Right ventricle myocardium superior (tissue), 1 donor: ENCODE data around the gene TMA7. TPM values are rescaled to one million over a fixed set of nuclear protein-coding genes. Genes with fewer than 3 reads are reported as not detected.
"Not testable (repeated sequence)": the region's sequence is repeated elsewhere in the genome, so short reads cannot be mapped to it uniquely, and the experiment has no call there.

ENCODE experiments used
- ATAC-seq: fragments of 200-7000 bp; cut with Tn5 transposase; one replicate; pipeline ENCODE4 v1.9.1; 2020; ENCODE audit warnings: mild to moderate bottlenecking; ENCODE audit not compliant: poor library complexity
- DNase-seq: peaks from one replicate; pipeline ENCODE4 v3.0.0-alpha.2; 2020
- intact Hi-C: fragments of 100-400 bp; cut with DNase I; formaldehyde crosslinking; loops from one replicate; pipeline ENCODE4 v1.11.2; 2022
- total RNA-seq: library from RNA; stranded (reverse); fragmentation: NEBNext Ultra II Directional; extraction: Animal tissue kit (Norgen Biotek cat#: 25700); gene quantifications from one replicate; pipeline ENCODE4 v1.2.1, GENCODE V29; 2021
- donor health status: DM: no; HTN: yes; CAD: no; lungs with severe emphysema.

TMA7 gene
- total RNA-seq, 1 donor from 2014 or later, result 237 TPM

GRCh38 chr3:48459331-48459730, 19.3 kb downstream of the TMA7 start:
- no peak for DNase-seq
- no peak for ATAC-seq
- intact Hi-C loops, result no loop called here

DNA sequence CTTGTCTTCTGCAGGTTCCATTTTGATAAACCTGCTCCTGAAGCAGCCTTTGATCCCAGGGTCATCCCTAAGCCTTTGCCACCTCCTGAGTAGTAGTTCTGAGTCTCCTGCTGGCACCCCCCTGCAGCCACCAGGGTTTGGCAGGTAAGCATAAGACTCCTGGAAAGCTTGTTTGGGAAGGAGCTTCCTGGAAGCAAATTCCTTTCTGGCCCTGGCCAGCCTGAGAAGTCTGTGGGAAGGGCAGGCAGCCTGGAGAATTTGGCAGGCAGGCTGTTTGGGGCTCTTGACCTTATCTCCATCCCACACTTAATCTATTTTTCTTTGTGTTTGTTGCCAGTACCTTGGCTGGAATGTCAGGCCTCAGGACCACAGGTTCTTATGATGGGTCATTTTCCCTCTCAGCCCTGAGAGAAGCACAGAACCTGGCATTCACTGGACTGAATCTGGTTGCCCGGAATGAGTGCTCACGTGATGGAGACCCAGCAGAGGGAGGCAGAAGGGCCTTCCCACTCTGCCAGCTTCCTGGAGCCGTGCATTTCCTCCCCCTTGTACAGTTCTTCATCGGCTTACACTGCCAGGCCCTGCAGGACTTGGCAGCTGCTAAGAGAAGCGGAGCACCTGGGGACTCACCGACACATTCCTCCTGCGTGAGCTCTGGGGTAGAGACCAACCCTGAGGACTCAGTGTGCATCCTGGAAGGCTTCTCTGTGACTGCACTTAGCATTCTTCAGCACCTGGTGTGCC, 19.9 kb downstream of the TMA7 start:
- DNase-seq, result no peak
- intact Hi-C loops, result no loop called here
- no peak for ATAC-seq

DNA sequence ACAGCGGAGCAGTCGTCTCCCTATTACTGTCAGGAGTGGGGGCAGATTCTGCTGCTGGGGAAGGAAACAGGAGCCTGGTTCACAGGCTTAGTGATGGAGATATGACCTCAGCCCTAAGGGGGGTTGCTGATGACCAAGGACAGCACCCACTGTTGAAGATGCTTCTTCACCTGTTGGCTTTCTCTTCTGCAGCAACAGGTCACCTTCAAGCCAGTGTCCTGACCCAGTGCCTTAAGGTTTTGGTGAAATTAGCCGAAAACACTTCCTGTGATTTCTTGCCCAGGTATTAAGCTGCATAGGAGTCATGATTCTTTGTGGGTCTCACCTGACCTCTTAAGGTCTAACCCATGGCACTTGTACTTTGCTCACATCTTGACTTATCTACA, 20.5 kb downstream of the TMA7 start:
- intact Hi-C loops, result no loop called here
- ATAC-seq (no peak), DNase-seq (no peak)

DNA sequence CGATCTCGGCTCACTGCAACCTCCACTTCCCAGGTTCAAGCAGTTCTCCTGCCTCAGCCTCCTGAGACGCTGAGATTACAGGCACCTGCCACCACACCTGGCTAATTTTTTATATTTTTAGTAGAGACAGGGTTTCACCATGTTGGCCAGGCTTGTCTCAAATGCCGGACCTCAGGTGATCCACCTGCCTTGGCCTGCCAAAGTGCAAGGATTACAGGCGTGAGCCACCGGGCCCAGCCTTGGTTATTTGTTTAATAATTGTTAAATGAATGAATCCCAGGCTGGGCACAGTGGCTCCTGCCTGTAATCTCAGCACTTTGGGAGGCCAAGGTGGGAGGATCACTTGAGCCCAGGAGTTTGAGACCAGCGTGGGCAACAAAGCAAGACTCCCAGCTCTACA, 21.7 kb downstream of the TMA7 start:
- DNase-seq, ATAC-seq, intact Hi-C loops: not testable (repeated sequence)

GRCh38 chr3:48463703-48464102, 23.6 kb downstream of the TMA7 start:
- ATAC-seq, result no peak
- intact Hi-C loops, result loop anchor here (2.0 kb wide), 1 partner anchor 85 kb away; no protein-coding TSS in a partner anchor
- no peak for DNase-seq

DNA sequence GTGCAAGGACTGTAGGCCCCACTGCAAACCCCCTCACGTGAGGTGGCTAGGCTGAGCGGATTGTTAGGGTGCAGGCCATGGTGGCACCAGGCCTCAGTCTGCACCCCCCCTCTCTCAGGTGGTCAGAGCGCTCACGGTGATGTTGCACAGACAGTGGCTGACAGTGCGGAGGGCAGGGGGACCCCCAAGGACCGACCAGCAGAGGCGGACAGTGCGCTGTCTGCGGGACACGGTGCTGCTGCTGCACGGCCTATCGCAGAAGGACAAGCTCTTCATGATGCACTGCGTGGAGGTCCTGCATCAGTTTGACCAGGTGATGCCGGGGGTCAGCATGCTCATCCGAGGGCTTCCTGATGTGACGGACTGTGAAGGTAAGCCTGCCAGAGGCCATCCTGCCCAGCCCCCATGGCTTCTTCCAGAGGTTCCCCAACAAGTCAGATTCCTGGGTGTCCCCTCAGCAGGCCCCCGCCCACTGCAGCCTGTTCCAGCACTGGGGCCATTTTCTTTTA, 24.7 kb downstream of the TMA7 start:
- ATAC-seq (no peak), DNase-seq (peak; percentile 41)
- intact Hi-C loops, result loop anchor here (2.0 kb wide), 1 partner anchor 84 kb away; no protein-coding TSS in a partner anchor

DNA sequence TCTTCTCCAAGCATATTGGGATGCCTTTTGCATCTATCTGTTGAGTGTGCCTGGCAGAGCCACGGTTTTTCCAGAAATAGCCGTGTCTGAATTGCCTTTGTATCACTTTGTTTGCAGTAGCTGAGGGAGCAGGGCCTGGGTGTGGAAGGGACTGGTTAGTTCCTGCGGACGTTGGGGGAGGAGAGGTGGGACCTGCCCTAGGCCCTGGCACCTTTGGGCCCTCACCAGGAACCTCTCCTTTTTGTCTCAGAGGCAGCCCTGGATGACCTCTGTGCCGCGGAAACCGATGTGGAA, 25.1 kb downstream of the TMA7 start:
- intact Hi-C loops, result loop anchor here (2.0 kb wide), 1 partner anchor 84 kb away; no protein-coding TSS in a partner anchor
- DNase-seq, result no peak
- no peak for ATAC-seq

DNA sequence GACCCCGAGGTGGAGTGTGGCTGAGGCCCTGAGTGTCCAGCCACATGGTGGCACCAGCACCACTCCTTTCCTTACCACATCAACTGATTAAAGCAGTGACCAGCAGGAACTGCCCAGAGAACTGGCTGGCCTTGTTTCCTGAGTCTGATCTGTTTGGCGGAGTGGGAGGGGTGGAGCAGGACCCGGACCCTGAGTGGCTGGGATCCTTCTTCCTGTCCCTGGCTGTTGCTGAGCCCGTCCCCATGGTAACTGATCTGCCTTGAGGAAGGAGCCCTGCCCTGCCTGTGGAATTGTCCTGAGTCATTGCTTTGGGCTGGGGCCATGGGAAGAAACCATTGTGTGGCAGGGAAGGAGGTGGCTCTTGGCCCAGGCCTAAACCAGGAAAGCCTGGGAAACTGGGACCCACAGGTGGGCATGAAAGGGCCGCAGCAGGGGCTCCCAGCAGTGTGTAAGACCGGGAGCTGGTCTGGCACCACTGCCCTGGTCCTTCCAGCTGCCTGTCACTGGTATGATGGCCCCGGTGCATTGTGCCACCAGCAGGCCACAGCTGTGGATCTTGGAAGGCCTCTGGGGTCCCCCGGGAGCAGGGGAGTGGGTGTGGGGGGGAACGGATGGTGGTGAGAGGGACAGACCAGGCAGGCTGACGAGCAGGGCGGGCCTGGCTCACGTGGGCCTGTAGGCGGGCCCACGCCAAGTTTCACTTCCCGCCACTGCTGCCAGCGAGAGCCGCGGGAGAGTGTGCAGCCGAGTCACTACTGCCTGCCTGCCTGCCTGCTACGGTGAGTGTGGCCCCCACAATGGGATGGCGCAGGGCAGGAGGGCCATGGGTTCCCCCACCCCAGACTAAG, 25.7 kb downstream of the TMA7 start:
- intact Hi-C loops, result loop anchor here (2.0 kb wide), 1 partner anchor 83 kb away; no protein-coding TSS in a partner anchor
- ATAC-seq (peak; percentile 92), DNase-seq (peak; percentile 97)

DNA sequence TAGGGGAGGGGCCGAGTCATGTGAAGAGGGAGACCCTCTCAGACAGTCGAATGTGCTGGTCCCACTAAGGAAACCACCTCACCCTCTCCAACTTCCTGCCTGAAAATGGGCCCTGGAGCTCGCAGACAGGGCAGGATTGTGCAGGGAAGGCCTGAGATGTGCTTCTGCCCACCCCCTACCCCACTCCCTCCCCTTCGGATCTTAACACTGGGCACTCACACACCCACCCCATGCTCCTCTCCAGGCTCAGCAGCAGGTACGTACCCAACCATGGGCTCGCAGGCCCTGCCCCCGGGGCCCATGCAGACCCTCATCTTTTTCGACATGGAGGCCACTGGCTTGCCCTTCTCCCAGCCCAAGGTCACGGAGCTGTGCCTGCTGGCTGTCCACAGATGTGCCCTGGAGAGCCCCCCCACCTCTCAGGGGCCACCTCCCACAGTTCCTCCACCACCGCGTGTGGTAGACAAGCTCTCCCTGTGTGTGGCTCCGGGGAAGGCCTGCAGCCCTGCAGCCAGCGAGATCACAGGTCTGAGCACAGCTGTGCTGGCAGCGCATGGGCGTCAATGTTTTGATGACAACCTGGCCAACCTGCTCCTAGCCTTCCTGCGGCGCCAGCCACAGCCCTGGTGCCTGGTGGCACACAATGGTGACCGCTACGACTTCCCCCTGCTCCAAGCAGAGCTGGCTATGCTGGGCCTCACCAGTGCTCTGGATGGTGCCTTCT, 26.5 kb downstream of the TMA7 start:
- intact Hi-C loops, result no loop called here
- DNase-seq (no peak), ATAC-seq (peak; percentile 14)

GRCh38 chr3:48467110-48467454, 27.0 kb downstream of the TMA7 start:
- intact Hi-C loops, result no loop called here
- DNase-seq (no peak), ATAC-seq (no peak)

DNA sequence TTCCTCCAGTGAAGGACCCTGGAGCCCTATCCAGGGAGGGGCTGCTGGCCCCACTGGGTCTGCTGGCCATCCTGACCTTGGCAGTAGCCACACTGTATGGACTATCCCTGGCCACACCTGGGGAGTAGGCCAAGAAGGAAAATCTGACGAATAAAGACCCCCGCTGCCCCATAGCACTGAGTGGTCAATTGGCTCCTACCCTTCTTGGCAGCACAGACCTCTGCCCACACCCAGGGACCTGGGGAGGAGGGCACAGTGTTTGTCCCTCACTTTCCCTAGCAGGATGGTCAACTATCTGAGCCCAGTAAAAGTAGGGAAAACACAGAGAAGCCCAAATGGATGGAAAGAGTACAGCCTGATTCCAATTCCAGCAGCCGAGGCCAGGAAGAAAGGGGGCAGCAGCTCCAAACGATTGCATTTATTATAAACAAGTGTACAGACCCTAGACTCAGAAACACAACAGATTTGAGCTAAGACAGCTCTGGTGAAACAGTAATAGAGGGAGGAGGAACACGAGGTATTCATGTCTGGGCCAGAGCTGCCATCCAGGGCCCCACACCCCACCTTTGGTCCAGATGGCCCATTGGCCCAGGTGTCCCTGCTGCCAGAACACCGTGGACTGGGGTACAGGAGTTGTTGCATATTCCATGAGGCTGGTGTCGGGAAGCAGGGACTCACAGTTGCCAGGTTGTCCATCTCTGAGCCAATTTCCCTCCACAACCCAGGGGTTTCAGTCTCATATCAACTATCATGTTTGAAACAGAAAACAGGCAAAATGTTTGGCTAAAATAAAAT, 27.6 kb downstream of the TMA7 start:
- intact Hi-C loops, result no loop called here
- DNase-seq (no peak), ATAC-seq (no peak)

GRCh38 chr3:48468329-48468731, 28.3 kb downstream of the TMA7 start:
- no peak for DNase-seq
- intact Hi-C loops, result no loop called here

DNA sequence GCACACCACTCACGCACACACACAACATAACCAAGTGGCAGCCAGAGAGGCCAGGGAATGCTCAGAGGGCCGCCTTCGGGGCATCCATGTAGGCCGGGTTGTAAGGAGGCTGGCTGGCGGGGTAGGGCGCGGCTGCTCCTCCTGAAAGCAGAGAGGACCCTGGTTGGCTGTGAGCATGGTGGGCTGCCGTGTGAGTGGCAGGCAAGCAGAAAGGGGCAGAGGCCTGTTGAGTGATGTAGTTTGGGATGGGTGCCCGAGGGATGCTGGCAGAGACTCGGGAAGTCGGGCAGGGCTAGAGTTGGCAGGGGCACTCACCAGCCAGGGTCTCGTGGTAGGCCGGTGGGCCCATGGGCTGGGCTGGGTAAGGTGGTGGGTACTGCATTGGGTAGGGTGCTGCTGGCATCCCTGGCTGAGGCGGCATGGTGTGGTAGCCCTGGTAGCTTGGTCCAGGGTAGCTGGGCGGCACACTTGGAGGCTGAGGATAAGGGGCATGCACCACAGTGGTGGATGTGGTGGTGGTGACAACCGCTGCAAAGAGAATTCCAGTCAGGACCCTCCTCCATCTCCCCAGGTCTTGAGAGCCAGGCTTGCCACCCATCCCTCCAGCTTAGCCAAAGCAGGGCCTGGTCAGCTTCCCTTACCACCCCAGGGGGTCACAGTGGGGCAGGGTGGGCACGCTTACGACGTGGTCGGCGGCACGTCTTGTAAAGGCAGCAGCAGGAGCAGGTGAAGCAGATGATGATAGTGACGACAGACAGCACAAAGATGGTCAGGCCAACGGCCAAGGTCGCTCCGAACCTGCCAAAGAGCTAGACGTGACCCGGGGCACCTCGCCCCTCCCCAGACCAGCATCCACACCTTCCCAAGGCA, 29.2 kb downstream of the TMA7 start:
- intact Hi-C loops, result no loop called here
- no peak for ATAC-seq
- no peak for DNase-seq

More at GRCh38 chr3:48468329-48468731, 28.3 kb downstream of the TMA7 start:
- ATAC-seq, result no peak

GRCh38 chr3:48470286-48470685, 30.2 kb downstream of the TMA7 start:
- DNase-seq, result no peak
- intact Hi-C loops, result no loop called here
- ATAC-seq, result no peak

DNA sequence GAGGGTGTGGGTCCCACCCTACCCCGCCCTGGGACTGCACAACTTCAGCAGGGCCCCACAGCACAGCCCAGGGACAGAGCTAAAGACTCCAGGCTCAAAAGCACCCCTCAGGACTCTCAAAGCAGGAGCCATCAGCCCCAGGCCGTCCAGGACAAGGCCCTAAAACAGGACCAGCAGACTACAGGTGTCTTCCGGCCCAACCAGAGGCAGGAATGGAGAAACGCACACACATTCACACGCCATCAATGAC, 32.5 kb downstream of the TMA7 start:
- DNase-seq, result peak; percentile 52
- peak; percentile 41 for ATAC-seq
- intact Hi-C loops, result no loop called here

GRCh38 chr3:48472923-48473616, 33.0 kb downstream of the TMA7 start:
- ATAC-seq (peak; percentile 93), DNase-seq (peak; percentile 95)
- intact Hi-C loops, result no loop called here

GRCh38 chr3:48473617-48473952, 33.5 kb downstream of the TMA7 start:
- ATAC-seq (no peak), DNase-seq (no peak)
- intact Hi-C loops, result no loop called here
